H9 (cell line): ENCODE measurements around the gene FKBP10. TPM values are rescaled to one million over a fixed set of nuclear protein-coding genes. Genes with fewer than 3 reads are reported as not detected.

Source experiments
- DNase-seq: peaks from one replicate; pipeline ENCODE4 v3.0.0-alpha.2; 2017
- H2AFZ ChIP-seq: one replicate; pipeline ENCODE4 v1.6.1; 2013; ENCODE audit warnings: mild to moderate bottlenecking, low read length, control low read depth, moderate library complexity
- H2AK5ac ChIP-seq: 2 replicates; pipeline ENCODE4 v1.6.1; 2013; ENCODE audit warnings: low read length, control low read depth, mixed read lengths; ENCODE audit not compliant: insufficient read length
- H2BK120ac ChIP-seq: one replicate; pipeline ENCODE4 v1.6.1; 2013; ENCODE audit warnings: low read depth, mild to moderate bottlenecking, low read length, control low read depth, inconsistent platforms; ENCODE audit not compliant: poor library complexity, severe bottlenecking
- H2BK12ac ChIP-seq: 2 replicates; pipeline ENCODE4 v1.6.1; 2013; ENCODE audit warnings: low read length, control low read depth, mixed read lengths, low read depth; ENCODE audit not compliant: insufficient read length
- H2BK15ac ChIP-seq: 2 replicates; pipeline ENCODE4 v1.6.1; 2013; ENCODE audit warnings: low read depth, low read length, control low read depth
- H2BK20ac ChIP-seq: one replicate; pipeline ENCODE4 v1.6.1; 2013; ENCODE audit warnings: low read depth, mild to moderate bottlenecking, low read length, control low read depth, inconsistent platforms; ENCODE audit not compliant: poor library complexity, severe bottlenecking
- H2BK5ac ChIP-seq: 2 replicates; pipeline ENCODE4 v1.6.1; 2013; ENCODE audit warnings: low read length, control low read depth, mixed read lengths; ENCODE audit not compliant: insufficient read length
- H3K14ac ChIP-seq: 2 replicates; pipeline ENCODE4 v1.6.1; 2013; ENCODE audit warnings: low read length, control low read depth; ENCODE audit not compliant: insufficient read depth
- H3K18ac ChIP-seq: 2 replicates; pipeline ENCODE4 v1.6.1; 2013; ENCODE audit warnings: low read depth, mild to moderate bottlenecking, mixed read lengths, low read length, control low read depth; ENCODE audit not compliant: insufficient read length
- H3K23ac ChIP-seq: 2 replicates; pipeline ENCODE4 v1.6.1; 2013; ENCODE audit warnings: low read length, control low read depth, mixed read lengths, low read depth; ENCODE audit not compliant: insufficient read length
- H3K23me2 ChIP-seq: 2 replicates; pipeline ENCODE4 v1.6.1; 2013; ENCODE audit warnings: low read depth, mild to moderate bottlenecking, mixed read lengths, low read length, control low read depth; ENCODE audit not compliant: insufficient read length, poor library complexity, severe bottlenecking
- H3K27ac ChIP-seq: 2 replicates; pipeline ENCODE4 v1.5.1; 2013; ENCODE audit warnings: low read length, control low read depth, mixed read lengths, low read depth; ENCODE audit not compliant: insufficient read length
- H3K27me3 ChIP-seq: 2 replicates; pipeline ENCODE4 v1.6.1; 2013; ENCODE audit warnings: low read length, control low read depth, inconsistent platforms; ENCODE audit not compliant: insufficient read depth
- H3K4ac ChIP-seq: 2 replicates; pipeline ENCODE4 v1.6.1; 2013; ENCODE audit warnings: low read depth, mild to moderate bottlenecking, control low read depth, inconsistent platforms, low read length, moderate library complexity
- H3K4me1 ChIP-seq: 2 replicates; pipeline ENCODE4 v1.6.1; 2013; ENCODE audit warnings: low read length, control low read depth, inconsistent platforms; ENCODE audit not compliant: insufficient read depth
- H3K4me2 ChIP-seq: 2 replicates; pipeline ENCODE4 v1.6.1; 2013; ENCODE audit warnings: low read length, control low read depth, mixed read lengths; ENCODE audit not compliant: insufficient read length, insufficient read depth
- H3K56ac ChIP-seq: 2 replicates; pipeline ENCODE4 v1.6.1; 2013; ENCODE audit warnings: low read depth, mild to moderate bottlenecking, mixed read lengths, low read length, control low read depth; ENCODE audit not compliant: insufficient read length
- H3K79me1 ChIP-seq: 2 replicates; pipeline ENCODE4 v1.6.1; 2013; ENCODE audit warnings: low read depth, mild to moderate bottlenecking, moderate library complexity, low read length, control low read depth, inconsistent platforms; ENCODE audit not compliant: insufficient read depth, poor library complexity, severe bottlenecking
- H3K79me2 ChIP-seq: 2 replicates; pipeline ENCODE4 v1.6.1; 2013; ENCODE audit warnings: low read length, control low read depth, inconsistent platforms; ENCODE audit not compliant: insufficient read depth
- H3K9ac ChIP-seq: 2 replicates; pipeline ENCODE4 v1.6.1; 2013; ENCODE audit warnings: low read length, control low read depth, mixed read lengths; ENCODE audit not compliant: insufficient read length; ENCODE audit errors: extremely low read depth
- H3K9me3 ChIP-seq: one replicate; pipeline ENCODE4 v1.6.1; 2013; ENCODE audit warnings: low read depth, low read length, inconsistent platforms; ENCODE audit not compliant: control insufficient read depth
- H3T11ph ChIP-seq: one replicate; pipeline ENCODE4 v1.6.1; 2013; ENCODE audit warnings: mild to moderate bottlenecking, low read length, control low read depth, inconsistent platforms
- H4K20me1 ChIP-seq: one replicate; pipeline ENCODE4 v1.6.1; 2013; ENCODE audit not compliant: control insufficient read depth, insufficient read length, insufficient read depth
- H4K5ac ChIP-seq: 2 replicates; pipeline ENCODE4 v1.6.1; 2013; ENCODE audit warnings: low read depth, mild to moderate bottlenecking, mixed read lengths, low read length, control low read depth; ENCODE audit not compliant: insufficient read length
- H4K8ac ChIP-seq: replicated peaks from 2 replicates; pipeline ENCODE4 v1.6.1; 2013; ENCODE audit warnings: low read length, control low read depth, mixed read lengths, low read depth; ENCODE audit not compliant: insufficient read length
- H4K91ac ChIP-seq: 2 replicates; pipeline ENCODE4 v1.6.1; 2013; ENCODE audit warnings: low read depth, mild to moderate bottlenecking, moderate library complexity, mixed read lengths, low read length, control low read depth; ENCODE audit not compliant: insufficient read length
- H3K27ac Mint-ChIP-seq, 3 experiments: 2 replicates in 2 of 3; 3 replicates in 1 of 3; pipeline ENCODE4 v1.8.0; 2020 to 2021; ENCODE audit warnings: mixed read lengths in 3 of 3, mild to moderate bottlenecking in 1 of 3, moderate library complexity in 1 of 3
- H3K27me3 Mint-ChIP-seq: 2 replicates; pipeline ENCODE4 v1.8.0; 2021; ENCODE audit warnings: low read depth, mild to moderate bottlenecking, moderate library complexity, mixed read lengths
- H3K36me3 Mint-ChIP-seq, 3 experiments: 2 replicates in 2 of 3; 3 replicates in 1 of 3; pipeline ENCODE4 v1.8.0; 2020 to 2021; ENCODE audit warnings: low read depth in 3 of 3, mixed read lengths in 3 of 3; ENCODE audit not compliant: insufficient read depth in 1 of 3
- H3K4me1 Mint-ChIP-seq, 2 experiments: 2 replicates each; pipeline ENCODE4 v1.8.0; 2020; ENCODE audit warnings: mixed read lengths in 2 of 2
- H3K4me3 Mint-ChIP-seq, 2 experiments: 2 replicates in 1 of 2; 3 replicates in 1 of 2; pipeline ENCODE4 v1.8.0; 2020 to 2021; ENCODE audit warnings: mild to moderate bottlenecking in 2 of 2, mixed read lengths in 2 of 2, moderate library complexity in 1 of 2
- H3K9me3 Mint-ChIP-seq, 2 experiments: 2 replicates in 1 of 2; 3 replicates in 1 of 2; pipeline ENCODE4 v1.8.0; 2020; ENCODE audit warnings: mild to moderate bottlenecking in 2 of 2, mixed read lengths in 2 of 2, moderate library complexity in 1 of 2
- WGBS: extraction: QIAGEN DNeasy Blood & Tissue Kit; methylation state at CpG from one replicate; pipeline ENCODE4 v1.1.7; 2013; ENCODE audit warnings: missing lambda C conversion rate, low lambda C conversion rate, mixed read lengths; ENCODE audit not compliant: insufficient read length; ENCODE audit errors: extremely low coverage; 5-methylcytosine and 5-hydroxymethylcytosine counted together
- total RNA-seq: library from RNA; stranded (reverse); gene quantifications from 2 replicates; pipeline ENCODE4 v1.2.1, GENCODE V29; 2021
- TF ChIP-seq, protein P1 (sequence below): fragments of 200-600 bp; sonication (generic); conservative IDR thresholded peaks from 3 replicates; pipeline ENCODE4 v1.8.0; 2021; ENCODE audit warnings: antibody characterized with exemption, mild to moderate bottlenecking

The FKBP10 gene
- total RNA-seq, 1 experiment from 2014 or later = 166 TPM

DNA sequence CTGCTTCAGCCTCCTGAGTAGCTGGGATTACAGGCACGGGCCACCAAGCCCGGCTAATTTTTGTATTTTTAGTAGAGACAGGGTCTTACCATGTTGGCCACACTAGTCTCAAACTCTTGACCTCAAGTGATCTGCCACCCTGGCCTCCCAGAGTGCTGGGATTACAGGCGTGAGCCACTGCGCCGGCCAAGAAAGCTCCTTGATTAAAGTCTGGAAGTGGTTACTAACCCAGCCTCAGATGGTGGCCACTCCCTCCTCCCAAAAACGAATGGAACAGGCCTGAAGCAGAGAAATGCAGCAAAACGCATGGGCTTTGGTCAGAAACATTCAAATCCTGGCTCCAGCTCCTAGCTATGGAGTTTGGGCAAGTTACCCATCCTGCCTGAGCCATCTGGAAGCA lies 11.3 kb downstream of the FKBP10 start:
- Histone ChIP-seq H2BK5ac (no peak overlapping the region), H4K91ac (no peak overlapping the region), H3K23me2 (no peaks in the 10 kb centered on the region), H3K9ac (no peak overlapping the region), H4K8ac (no peak overlapping the region), H3K27ac (no peak overlapping the region), H3K14ac (no peak overlapping the region), H3K79me1 (no peaks in the 10 kb centered on the region), H2BK120ac (no peak overlapping the region), H3K4ac (no peak overlapping the region), H3T11ph (no peak overlapping the region), H2BK12ac (no peak overlapping the region), H4K5ac (no peak overlapping the region), H3K4me1 (no peaks in the 10 kb centered on the region), H3K23ac (no peak overlapping the region), H3K27me3 (no peaks in the 10 kb centered on the region), H3K18ac (no peak overlapping the region), H2BK20ac (no peak overlapping the region), H3K9me3 (no peaks in the 10 kb centered on the region), H2BK15ac (no peak overlapping the region), H4K20me1 (no peaks in the 10 kb centered on the region), H2AFZ (no peak overlapping the region), H3K79me2 (no peaks in the 10 kb centered on the region), H2AK5ac (no peak overlapping the region), H3K56ac (no peak overlapping the region), H3K4me2 (no peak overlapping the region)
- H3K36me3 Mint-ChIP-seq = peaks cover 21 to 59% (median 52%) of the 10 kb centered on the region in 3 experiments; a peak in 6 of 7 replicates
- TF ChIP-seq, protein P1, sequence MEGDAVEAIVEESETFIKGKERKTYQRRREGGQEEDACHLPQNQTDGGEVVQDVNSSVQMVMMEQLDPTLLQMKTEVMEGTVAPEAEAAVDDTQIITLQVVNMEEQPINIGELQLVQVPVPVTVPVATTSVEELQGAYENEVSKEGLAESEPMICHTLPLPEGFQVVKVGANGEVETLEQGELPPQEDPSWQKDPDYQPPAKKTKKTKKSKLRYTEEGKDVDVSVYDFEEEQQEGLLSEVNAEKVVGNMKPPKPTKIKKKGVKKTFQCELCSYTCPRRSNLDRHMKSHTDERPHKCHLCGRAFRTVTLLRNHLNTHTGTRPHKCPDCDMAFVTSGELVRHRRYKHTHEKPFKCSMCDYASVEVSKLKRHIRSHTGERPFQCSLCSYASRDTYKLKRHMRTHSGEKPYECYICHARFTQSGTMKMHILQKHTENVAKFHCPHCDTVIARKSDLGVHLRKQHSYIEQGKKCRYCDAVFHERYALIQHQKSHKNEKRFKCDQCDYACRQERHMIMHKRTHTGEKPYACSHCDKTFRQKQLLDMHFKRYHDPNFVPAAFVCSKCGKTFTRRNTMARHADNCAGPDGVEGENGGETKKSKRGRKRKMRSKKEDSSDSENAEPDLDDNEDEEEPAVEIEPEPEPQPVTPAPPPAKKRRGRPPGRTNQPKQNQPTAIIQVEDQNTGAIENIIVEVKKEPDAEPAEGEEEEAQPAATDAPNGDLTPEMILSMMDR = no peak
- H3K27me3 Mint-ChIP-seq = no peaks in the 10 kb centered on the region
- peaks cover 8 to 13% of the 10 kb centered on the region in 2 experiments; a peak in 3 of 4 replicates for H3K4me1 Mint-ChIP-seq
- H3K27ac Mint-ChIP-seq = no peak overlapping the region; a peak in 1 of 7 replicates
- no peaks in the 10 kb centered on the region for H3K9me3 Mint-ChIP-seq
- no peak for DNase-seq
- no CpG with 5 or more reads among the region's 7 CpGs for WGBS
- no peak overlapping the region; a peak in 1 of 5 replicates for H3K4me3 Mint-ChIP-seq
